AG09309 (cell line): ENCODE results near the gene LMAN2.

ENCODE experiments used
- DNase-seq: peaks from one replicate; pipeline ENCODE4 v3.0.0-alpha.2; 2010; ENCODE audit warnings: low read depth
- H3K4me3 ChIP-seq: 2 replicates; pipeline ENCODE4 v1.5.1; 2011; ENCODE audit warnings: mild to moderate bottlenecking, low read depth, low read length, moderate library complexity; ENCODE audit not compliant: control insufficient read depth
- CTCF ChIP-seq: IDR thresholded peaks from 2 replicates; pipeline ENCODE4 v1.5.1; 2011; ENCODE audit warnings: mild to moderate bottlenecking, low read depth, low read length, inconsistent platforms; ENCODE audit not compliant: insufficient read depth, control insufficient read depth; ENCODE audit errors: missing control alignments

LMAN2 gene

GRCh38 chr5:177367981-177368868, 16.8 kb upstream of the LMAN2 start:
- no peak for DNase-seq
- no peak overlapping the region for H3K4me3 ChIP-seq
- TF ChIP-seq CTCF: no peak

- H3K4me3 ChIP-seq: peak overlapping the region; percentile 42
- DNase-seq: no peak
These were observed 15.9 kb upstream of the LMAN2 start for GRCh38 chr5:177367323-177367848.

GRCh38 chr5:177366528-177367322, 15.3 kb upstream of the LMAN2 start:
- no peak for TF ChIP-seq CTCF
- DNase-seq: no peak
- peak overlapping the region; percentile 42 for H3K4me3 ChIP-seq

More at GRCh38 chr5:177367323-177367848, 15.9 kb upstream of the LMAN2 start:
- no peak for TF ChIP-seq CTCF

- no peak for DNase-seq
- H3K4me3 ChIP-seq: no peak overlapping the region
- TF ChIP-seq CTCF: no peak
These were observed 14.5 kb upstream of the LMAN2 start for GRCh38 chr5:177365845-177366527.

- DNase-seq: no peak
These were observed 12.9 kb upstream of the LMAN2 start for GRCh38 chr5:177364159-177364962.

More at GRCh38 chr5:177364159-177364962, 12.9 kb upstream of the LMAN2 start:
- H3K4me3 ChIP-seq: no peak overlapping the region
- TF ChIP-seq CTCF: no peak
